ENCODE measurements around the gene GDF11.

- TF ChIP-seq CTCF (IDR thresholded peaks at IDR 0.05) (no peak), ZFX (IDR thresholded peaks at IDR 0.05; ENCODE audit: borderline replicate concordance) (no peak)
Observed at GRCh38 chr12:55748230-55748993, 5.5 kb downstream of the GDF11 start.

Data from 22Rv1 (cell line).